Left ventricle myocardium inferior (tissue), 1 donor: Measurements from ENCODE around the gene S1PR4. TPM values are rescaled to one million over a fixed set of nuclear protein-coding genes. Genes with fewer than 3 reads are reported as not detected.
A peak's percentile ranks its signal among the peaks of the same experiment; 100 is the strongest.
"Not testable (repeated sequence)": the region's sequence is repeated elsewhere in the genome, so short reads cannot be mapped to it uniquely, and the experiment has no call there.

Source experiments
- DNase-seq: peaks from one replicate; pipeline ENCODE4 v3.0.0-alpha.2; 2020
- H3K27ac ChIP-seq: fragments of 200-600 bp; replicated peaks from 2 replicates; pipeline ENCODE4 v1.8.0; 2021
- H3K27me3 ChIP-seq: fragments of 200-600 bp; 2 replicates; pipeline ENCODE4 v1.8.0; 2021; ENCODE audit warnings: low read depth
- H3K36me3 ChIP-seq: fragments of 200-600 bp; 2 replicates; pipeline ENCODE4 v1.8.0; 2021
- H3K4me1 ChIP-seq: fragments of 200-600 bp; 2 replicates; pipeline ENCODE4 v1.8.0; 2021
- H3K4me3 ChIP-seq: fragments of 200-600 bp; 2 replicates; pipeline ENCODE4 v1.8.0; 2021; ENCODE audit warnings: mild to moderate bottlenecking, moderate library complexity
- H3K9me3 ChIP-seq: fragments of 200-600 bp; replicated peaks from 2 replicates; pipeline ENCODE4 v1.8.0; 2021
- intact Hi-C: fragments of 100-400 bp; cut with micrococcal nuclease; formaldehyde crosslinking; loops from one replicate; pipeline ENCODE4 v1.11.0; 2022
- total RNA-seq: library from RNA; stranded (reverse); fragmentation: NEBNext Ultra II Directional; extraction: Animal tissue kit (Norgen Biotek cat#: 25700); gene quantifications from one replicate; pipeline ENCODE4 v1.2.1, GENCODE V29; 2021
- TF ChIP-seq, protein P1 (sequence below): fragments of 200-600 bp; IDR thresholded peaks from 2 replicates; pipeline ENCODE4 v1.8.0; 2021; ENCODE audit warnings: antibody characterized with exemption, mild to moderate bottlenecking, borderline replicate concordance
- donor health status: DM: no; HTN: yes; CAD: no; lungs with severe emphysema.

The S1PR4 gene
- total RNA-seq, 1 donor from 2014 or later: 0.60 TPM

DNA sequence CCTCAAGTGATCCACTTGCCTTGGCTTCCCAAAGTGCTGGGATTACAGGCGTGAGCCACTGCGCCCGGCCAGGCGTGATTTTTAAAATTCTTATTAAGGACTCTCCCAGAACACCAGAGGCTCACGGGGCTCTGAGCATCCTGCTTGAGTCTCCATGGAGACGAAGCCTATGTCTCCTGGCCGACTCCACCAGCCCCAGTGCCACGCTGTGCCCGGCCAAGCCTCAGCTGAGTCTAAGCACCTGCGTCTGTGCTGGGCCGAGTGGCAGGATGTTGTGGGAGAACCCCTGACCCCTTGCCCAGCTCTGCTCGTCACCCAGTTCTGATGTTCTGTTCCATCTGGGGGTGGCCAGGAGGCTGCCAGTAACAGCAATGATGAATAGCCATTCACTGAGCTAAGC, 42.0 kb downstream of the S1PR4 start:
- Histone ChIP-seq H3K27me3 (peaks cover 69% of the 10 kb centered on the region), H3K36me3 (no peaks in the 10 kb centered on the region), H3K27ac (no peak overlapping the region), H3K4me1 (peaks cover 7% of the 10 kb centered on the region), H3K9me3 (no peaks in the 10 kb centered on the region), H3K4me3 (no peak overlapping the region)
- intact Hi-C loops: no loop called here
- DNase-seq: no peak
- TF ChIP-seq, protein P1, sequence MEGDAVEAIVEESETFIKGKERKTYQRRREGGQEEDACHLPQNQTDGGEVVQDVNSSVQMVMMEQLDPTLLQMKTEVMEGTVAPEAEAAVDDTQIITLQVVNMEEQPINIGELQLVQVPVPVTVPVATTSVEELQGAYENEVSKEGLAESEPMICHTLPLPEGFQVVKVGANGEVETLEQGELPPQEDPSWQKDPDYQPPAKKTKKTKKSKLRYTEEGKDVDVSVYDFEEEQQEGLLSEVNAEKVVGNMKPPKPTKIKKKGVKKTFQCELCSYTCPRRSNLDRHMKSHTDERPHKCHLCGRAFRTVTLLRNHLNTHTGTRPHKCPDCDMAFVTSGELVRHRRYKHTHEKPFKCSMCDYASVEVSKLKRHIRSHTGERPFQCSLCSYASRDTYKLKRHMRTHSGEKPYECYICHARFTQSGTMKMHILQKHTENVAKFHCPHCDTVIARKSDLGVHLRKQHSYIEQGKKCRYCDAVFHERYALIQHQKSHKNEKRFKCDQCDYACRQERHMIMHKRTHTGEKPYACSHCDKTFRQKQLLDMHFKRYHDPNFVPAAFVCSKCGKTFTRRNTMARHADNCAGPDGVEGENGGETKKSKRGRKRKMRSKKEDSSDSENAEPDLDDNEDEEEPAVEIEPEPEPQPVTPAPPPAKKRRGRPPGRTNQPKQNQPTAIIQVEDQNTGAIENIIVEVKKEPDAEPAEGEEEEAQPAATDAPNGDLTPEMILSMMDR: no peak

DNA sequence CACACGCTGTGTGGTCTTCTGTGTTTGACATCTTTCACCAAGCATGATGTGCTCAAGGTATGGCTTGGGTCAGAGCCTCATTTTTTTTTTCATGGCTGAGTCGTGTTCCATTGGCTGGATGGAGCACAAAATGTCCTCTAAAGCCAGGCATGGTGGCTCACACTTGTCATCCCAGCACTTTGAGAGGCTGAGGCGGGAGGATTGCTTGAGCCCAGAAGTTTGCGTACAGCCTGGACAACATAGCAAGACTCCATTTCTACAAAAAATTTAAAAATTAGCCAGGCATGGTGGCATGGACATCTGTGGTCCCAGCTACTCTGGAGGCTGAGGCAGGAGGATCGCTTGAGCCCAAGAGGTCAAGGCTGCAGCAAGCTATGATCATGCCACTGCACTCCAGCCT, 43.0 kb downstream of the S1PR4 start:
- H3K4me3 ChIP-seq, H3K27ac ChIP-seq, DNase-seq, H3K9me3 ChIP-seq, intact Hi-C loops, H3K36me3 ChIP-seq, H3K4me1 ChIP-seq: not testable (repeated sequence)
- peaks cover 77% of the 10 kb centered on the region for H3K27me3 ChIP-seq

DNA sequence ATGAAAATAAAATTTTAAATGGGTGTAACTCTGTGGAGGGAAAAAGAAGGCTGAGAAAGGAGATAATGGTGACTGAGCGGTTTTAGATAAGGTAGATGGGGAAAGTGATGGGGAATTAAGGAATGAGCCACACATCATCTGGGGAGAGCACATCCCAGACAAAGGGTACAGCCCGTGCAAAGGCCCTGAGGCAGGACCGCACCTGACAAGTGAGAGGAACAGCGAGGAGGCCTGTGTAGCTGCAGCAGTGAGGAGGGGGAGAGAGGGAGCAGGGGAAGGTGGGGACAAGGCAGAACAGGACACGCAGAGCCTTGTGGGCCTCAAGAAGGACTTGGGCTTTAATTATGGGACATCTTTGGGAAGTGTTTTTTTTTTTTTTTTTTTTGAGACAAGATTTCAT, 44.1 kb downstream of the S1PR4 start:
- no peaks in the 10 kb centered on the region for H3K36me3 ChIP-seq
- H3K4me3 ChIP-seq: no peak overlapping the region
- no peak for DNase-seq
- TF ChIP-seq, protein P1: no peak
- peaks cover 89% of the 10 kb centered on the region for H3K27me3 ChIP-seq
- no peak overlapping the region for H3K27ac ChIP-seq
- H3K9me3 ChIP-seq: no peaks in the 10 kb centered on the region
- intact Hi-C loops: no loop called here
- peaks cover 7% of the 10 kb centered on the region for H3K4me1 ChIP-seq

DNA sequence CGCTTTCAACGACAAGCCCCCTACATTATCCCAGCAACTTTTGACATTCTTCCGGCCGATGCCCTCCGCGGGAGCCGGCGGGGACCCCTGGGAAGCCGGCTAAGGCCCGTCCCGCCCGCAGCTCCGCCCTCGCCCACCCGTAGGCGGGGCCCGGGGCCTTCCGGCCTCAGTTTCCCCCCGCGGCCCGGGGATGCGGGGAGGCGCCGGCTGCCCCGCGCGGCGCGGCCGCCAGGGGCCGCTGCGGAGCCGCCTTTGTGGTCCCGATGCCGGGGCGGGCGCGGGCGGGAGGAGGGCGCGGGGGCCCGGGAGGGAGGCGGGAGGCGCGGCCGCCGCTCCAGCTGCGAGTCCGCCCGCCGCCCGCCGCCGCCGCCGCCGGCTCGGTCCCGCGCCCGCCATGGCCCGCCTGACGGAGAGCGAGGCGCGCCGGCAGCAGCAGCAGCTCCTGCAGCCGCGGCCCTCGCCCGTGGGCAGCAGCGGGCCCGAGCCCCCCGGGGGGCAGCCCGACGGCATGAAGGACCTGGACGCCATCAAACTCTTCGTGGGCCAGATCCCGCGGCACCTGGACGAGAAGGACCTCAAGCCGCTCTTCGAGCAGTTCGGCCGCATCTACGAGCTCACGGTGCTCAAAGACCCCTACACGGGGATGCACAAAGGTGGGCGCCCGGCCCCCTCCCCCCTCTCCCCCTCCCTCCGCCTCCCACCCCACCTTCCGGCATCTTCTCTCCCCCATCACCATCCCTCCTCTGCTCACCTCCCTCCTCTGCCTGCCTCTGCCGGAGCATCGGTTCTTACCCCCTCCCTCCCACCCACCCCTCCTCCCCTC, 46.0 kb downstream of the S1PR4 start, which contains the start of gene CELF5:
Gene CELF5 (plus strand): TSS at position 316 of the 823 bp plus-strand sequence. CDS start 79 bp downstream, at position 395.
- Histone ChIP-seq H3K9me3 (no peaks in the 10 kb centered on the region), H3K4me1 (peaks cover 7% of the 10 kb centered on the region), H3K27me3 (peaks cover 96% of the 10 kb centered on the region), H3K27ac (no peak within 1 kb of the TSS), H3K36me3 (no peaks in the 10 kb centered on the region), H3K4me3 (peak within 1 kb of the TSS; percentile 47)
- peak; percentile 38 for DNase-seq
- TF ChIP-seq, protein P1: peak; percentile 70
- intact Hi-C loops: no loop called here

DNA sequence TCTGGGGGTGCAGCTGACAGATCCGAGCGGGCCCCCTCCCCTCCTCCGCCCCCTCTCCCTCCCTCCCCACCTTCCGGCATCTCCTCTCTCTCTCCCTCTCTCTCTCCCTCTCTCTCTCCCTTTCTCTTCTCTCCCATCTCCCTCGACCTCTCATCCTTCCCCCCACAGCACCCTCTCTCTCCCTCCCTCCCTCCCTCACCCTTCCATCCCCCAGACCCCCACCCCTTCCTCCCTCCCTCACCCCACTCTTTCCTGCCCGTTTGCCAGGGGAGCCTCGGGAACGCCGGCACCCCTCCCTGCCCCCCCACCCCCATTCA, 46.6 kb downstream of the S1PR4 start:
- TF ChIP-seq, protein P1: no peak
- Histone ChIP-seq H3K36me3 (no peaks in the 10 kb centered on the region), H3K9me3 (no peaks in the 10 kb centered on the region), H3K4me1 (peaks cover 7% of the 10 kb centered on the region), H3K4me3 (no peak overlapping the region), H3K27ac (no peak overlapping the region), H3K27me3 (peaks cover 96% of the 10 kb centered on the region)
- intact Hi-C loops: no loop called here
- DNase-seq: no peak

DNA sequence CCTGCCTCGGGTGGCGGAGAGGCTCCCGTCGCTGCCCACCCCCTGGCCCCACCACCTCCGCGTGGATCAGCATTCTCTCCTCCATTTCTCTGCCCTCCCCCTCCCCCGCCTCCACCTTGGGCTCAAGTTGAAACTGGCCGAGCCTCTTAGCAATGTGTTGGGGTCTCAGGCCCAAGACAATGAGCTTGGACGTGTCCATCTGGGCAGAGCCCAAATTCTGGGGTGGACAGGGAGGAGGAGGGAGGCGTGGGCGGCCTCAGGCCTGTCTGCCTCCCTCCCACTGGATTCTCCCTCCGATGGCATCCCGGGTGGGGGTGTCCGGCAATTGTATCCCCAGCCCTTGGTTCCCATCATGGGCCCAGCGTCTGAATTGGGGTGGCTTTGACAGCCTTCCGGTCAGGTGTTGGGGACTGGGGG, 47.1 kb downstream of the S1PR4 start:
- intact Hi-C loops: no loop called here

More for the DNA sequence above, 47.1 kb downstream of the S1PR4 start:
- Histone ChIP-seq H3K4me3 (no peak overlapping the region), H3K27ac (no peak overlapping the region), H3K36me3 (no peaks in the 10 kb centered on the region), H3K27me3 (peaks cover 96% of the 10 kb centered on the region), H3K9me3 (no peaks in the 10 kb centered on the region), H3K4me1 (peaks cover 7% of the 10 kb centered on the region)
- TF ChIP-seq, protein P1: no peak
- DNase-seq: no peak
